Measurements from ENCODE around the gene SRXN1.

Gene SRXN1

GRCh38 chr20:611843-612185 is 41.2 kb downstream of the SRXN1 start:
- TF ChIP-seq CTCF (IDR thresholded peaks at IDR 0.05; ENCODE audit: low read depth, low read length, missing control alignments), result no peak
- no peak for DNase-seq (ENCODE audit: low read depth)
- H3K4me3 ChIP-seq (ENCODE audit: low read depth, low read length), result no peak overlapping the region

- TF ChIP-seq CTCF (IDR thresholded peaks at IDR 0.05; ENCODE audit: low read depth, low read length, missing control alignments), result no peak
- no peak for DNase-seq (ENCODE audit: low read depth)
- H3K4me3 ChIP-seq (ENCODE audit: low read depth, low read length), result no peak overlapping the region
Observed at GRCh38 chr20:611047-611842, 41.8 kb downstream of the SRXN1 start.

- H3K4me3 ChIP-seq (ENCODE audit: low read depth, low read length), result no peak within 1 kb of the TSS
- no peak for TF ChIP-seq CTCF (IDR thresholded peaks at IDR 0.05; ENCODE audit: low read depth, low read length, missing control alignments)
- DNase-seq (ENCODE audit: low read depth), result no peak
Observed at GRCh38 chr20:610130-611046, 42.6 kb downstream of the SRXN1 start, which contains the start of gene TCF15. Gene TCF15 (minus strand): TSS chr20:610309. CDS start chr20:610237, 72 bp downstream.

GRCh38 chr20:609371-609964 is 43.5 kb downstream of the SRXN1 start:
- TF ChIP-seq CTCF (IDR thresholded peaks at IDR 0.05; ENCODE audit: low read depth, low read length, missing control alignments), result no peak
- no peak overlapping the region for H3K4me3 ChIP-seq (ENCODE audit: low read depth, low read length)
- no peak for DNase-seq (ENCODE audit: low read depth)

DNA sequence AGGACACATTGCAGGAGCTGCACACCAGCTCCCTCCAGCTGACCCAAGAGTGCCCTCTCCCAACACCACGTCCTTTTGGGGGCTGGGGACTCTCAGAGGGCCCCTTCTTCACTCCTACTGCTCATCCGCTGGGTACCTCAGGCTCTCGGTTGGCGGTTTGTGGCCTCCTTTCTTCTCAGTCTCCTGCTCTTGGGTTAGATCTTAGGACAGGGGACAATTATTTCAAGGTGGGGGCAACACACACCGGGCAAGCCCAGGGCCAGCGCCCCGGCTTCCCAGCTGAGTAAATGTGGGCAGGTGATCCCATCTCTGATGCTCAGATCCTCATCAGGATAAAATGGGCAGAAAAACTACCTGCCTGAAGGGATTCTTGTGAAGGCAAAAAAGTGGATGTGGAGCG is 44.0 kb downstream of the SRXN1 start:
- H3K4me3 ChIP-seq (ENCODE audit: low read depth, low read length), result no peak overlapping the region
- no peak for DNase-seq (ENCODE audit: low read depth)
- no peak for TF ChIP-seq CTCF (IDR thresholded peaks at IDR 0.05; ENCODE audit: low read depth, low read length, missing control alignments)

GRCh38 chr20:607476-607875 is 45.5 kb downstream of the SRXN1 start:
- no peak overlapping the region for H3K4me3 ChIP-seq (ENCODE audit: low read depth, low read length)
- TF ChIP-seq CTCF (IDR thresholded peaks at IDR 0.05; ENCODE audit: low read depth, low read length, missing control alignments), result no peak
- DNase-seq (ENCODE audit: low read depth), result no peak

All from GM12864 (cell line).